ENCODE results near the gene HOOK2. TPM values are rescaled to one million over a fixed set of nuclear protein-coding genes. Genes with fewer than 3 reads are reported as not detected.

The HOOK2 gene
- total and polyA plus RNA-seq, 2 of the 4 experiments (the other 2 are of a cell fraction), result 7.5 to 21.6 TPM

GRCh38 chr19:12788042-12788681, 12.8 kb upstream of the HOOK2 start:
- Histone ChIP-seq H4K5ac (ENCODE audit: low read depth, low read length) (peak overlapping the region; percentile 68), H3K4me1 (ENCODE audit: control insufficient read depth, insufficient read depth, low read length) (peaks cover 40% of the 10 kb centered on the region), H2BK15ac (ENCODE audit: low read depth, low read length) (peak overlapping the region; percentile 36; the same call in 2 of the 3 replicates), H3K79me1 (ENCODE audit: low read depth in 1 of 2, low read length in 2 of 2) (peaks cover 0 to 38% of the 10 kb centered on the region in 2 experiments; a peak in 2 of 4 replicates), H4K91ac (ENCODE audit: insufficient read depth, low read depth, low read length) (peak overlapping the region; percentile 85), H3K4ac (ENCODE audit: low read depth, low read length) (peak overlapping the region; percentile 89), H2BK5ac (ENCODE audit: low read depth, low read length, poor library complexity, severe bottlenecking) (peak overlapping the region; percentile 91), H2AK5ac (ENCODE audit: low read depth, low read length) (peak overlapping the region; percentile 99), H2BK20ac (ENCODE audit: low read depth, low read length) (peak overlapping the region; percentile 86), H3K9me3 (ENCODE audit: control insufficient read depth, insufficient read depth, low read length) (no peaks in the 10 kb centered on the region), H3K23ac (ENCODE audit: low read depth, low read length) (peak overlapping the region; percentile 62; the same call in 1 of the 2 replicates), H3K27ac (ENCODE audit: insufficient read depth, low read length) (peak overlapping the region; percentile 89), H2AK9ac (replicated peaks; ENCODE audit: low read depth, low read length, poor library complexity) (peak overlapping the region; percentile 82), H4K20me1 (ENCODE audit: insufficient read depth, low read length) (peaks cover 19% of the 10 kb centered on the region), H2AFZ (replicated peaks; ENCODE audit: low read length, poor library complexity) (peak overlapping the region; percentile 77), H4K8ac (ENCODE audit: low read depth in 2 of 2, low read length in 2 of 2) (peak overlapping the region; percentile 59 to 93; a peak in 3 of 4 replicates), H3K18ac (ENCODE audit: low read depth, low read length) (peak overlapping the region; percentile 39), H3K4me2 (ENCODE audit: low read depth, low read length) (peak overlapping the region; percentile 51), H3K56ac (ENCODE audit: extremely low read depth, insufficient read depth, low read length) (no peak overlapping the region; the same call in 1 of the 2 replicates), H3K27me3 (ENCODE audit: control insufficient read depth, insufficient read depth, low read length) (no peaks in the 10 kb centered on the region), H3K9me1 (ENCODE audit: insufficient read depth, low read length) (peaks cover 17% of the 10 kb centered on the region), H3K9ac (ENCODE audit: low read depth, low read length) (peak overlapping the region; percentile 34; the same call in 1 of the 2 replicates), H3K36me3 (ENCODE audit: control insufficient read depth, insufficient read depth, low read length) (no peaks in the 10 kb centered on the region), H3K4me3 (ENCODE audit: insufficient read depth, low read depth, low read length) (no peak overlapping the region), H2BK120ac (ENCODE audit: low read depth, low read length) (peak overlapping the region; percentile 86), H3K14ac (replicated peaks; ENCODE audit: low read depth, low read length) (peak overlapping the region; percentile 70; the same call in 1 of the 2 replicates)
- no peak for ATAC-seq (ENCODE audit: low read depth)
- dilution Hi-C loops (cut with HindIII; ENCODE audit: low sequenced_read_pairs, unreplicated experiment), result no loop called here
- in situ Hi-C loops (cut with MboI; ENCODE audit: low sequenced_read_pairs), result loop anchor here (25.0 kb wide), 1 partner anchor 1049 kb away; no protein-coding TSS in a partner anchor
- ChIA-PET POLR2A (ENCODE audit: unreplicated experiment) (no interaction called here), CTCF (interaction anchor here (1.1 to 1.2 kb wide), 2 partner anchors 10 to 22 kb away, joined by 3 to 4 read pairs; no protein-coding TSS in a partner anchor)
- TF ChIP-seq POLR2A (IDR thresholded peaks at IDR 0.05; ENCODE audit: low read depth, low read length), result peak; percentile 3
- no peak for TF ChIP-seq RCOR1 (IDR thresholded peaks at IDR 0.05; ENCODE audit: insufficient replicate concordance, low read length)
- BruUV-seq (replicated peaks), result no TSS peak
- no peak for DNase-seq
- WGBS, 2 experiments (ENCODE audit: extremely low coverage in 2 of 2, insufficient read length in 1 of 2), result 41% methylated on average over 2 of the region's 4 CpGs; no CpG with 5 or more reads in 1 of the 2 experiments
- intact Hi-C loops (cut with micrococcal nuclease), result no loop called here
